Hematopoietic multipotent progenitor cell treated with erythropoietin and hydrocortisone succinate and interleukin-3 and kit ligand, for 17 days (in vitro differentiated cells): ENCODE measurements around the gene SGO1.
A peak's percentile ranks its signal among the peaks of the same experiment; 100 is the strongest.
"Not testable (repeated sequence)": the region's sequence is repeated elsewhere in the genome, so short reads cannot be mapped to it uniquely, and the experiment has no call there.

Source experiments
- DNase-seq: peaks from one replicate; pipeline ENCODE4 v3.0.0-alpha.2; 2015; ENCODE audit warnings: low spot score

Gene SGO1

GRCh38 chr3:20185679-20186599 lies at the start of gene SGO1:
SGO1 (minus strand) TSS chr3:20186206; CDS start chr3:20184027, 2,179 bp downstream.
- peak; percentile 99 for DNase-seq

- DNase-seq, result no peak
Measured at GRCh38 chr3:20235796-20236195, 49.8 kb upstream of the SGO1 start.

GRCh38 chr3:20232906-20233780 lies 47.1 kb upstream of the SGO1 start:
- no peak for DNase-seq

- no peak for DNase-seq
Measured at GRCh38 chr3:20230954-20231353, 44.9 kb upstream of the SGO1 start.

GRCh38 chr3:20225769-20226168 lies 39.8 kb upstream of the SGO1 start:
- DNase-seq, result no peak

GRCh38 chr3:20222274-20222673 lies 36.3 kb upstream of the SGO1 start:
- DNase-seq, result no peak

GRCh38 chr3:20218215-20218614 lies 32.2 kb upstream of the SGO1 start:
- DNase-seq, result no peak

GRCh38 chr3:20215636-20216035 lies 29.6 kb upstream of the SGO1 start:
- DNase-seq, result no peak

GRCh38 chr3:20213491-20213890 lies 27.5 kb upstream of the SGO1 start:
- not testable (repeated sequence) for DNase-seq

- not testable (repeated sequence) for DNase-seq
Measured at GRCh38 chr3:20207945-20208344, 21.9 kb upstream of the SGO1 start.

- DNase-seq, result not testable (repeated sequence)
Measured at GRCh38 chr3:20205898-20206297, 19.9 kb upstream of the SGO1 start.

- DNase-seq, result no peak
Measured at GRCh38 chr3:20201143-20201542, 15.1 kb upstream of the SGO1 start.

GRCh38 chr3:20197775-20198174 lies 11.8 kb upstream of the SGO1 start:
- no peak for DNase-seq

GRCh38 chr3:20194793-20195460 lies 8.9 kb upstream of the SGO1 start:
- no peak for DNase-seq

- no peak for DNase-seq
Measured at GRCh38 chr3:20190991-20191390, 5.0 kb upstream of the SGO1 start.

GRCh38 chr3:20186600-20187004 lies 596 bp upstream of the SGO1 start:
- DNase-seq, result no peak

- DNase-seq, result peak; percentile 7
Measured at GRCh38 chr3:20185331-20185678, 701 bp downstream of the SGO1 start.

GRCh38 chr3:20182206-20182605 lies 3.8 kb downstream of the SGO1 start:
- DNase-seq, result no peak

GRCh38 chr3:20181276-20181675 lies 4.7 kb downstream of the SGO1 start:
- DNase-seq, result no peak

GRCh38 chr3:20173844-20174410 lies 12.1 kb downstream of the SGO1 start:
- DNase-seq, result no peak

GRCh38 chr3:20161714-20162113 lies 24.3 kb downstream of the SGO1 start:
- no peak for DNase-seq

GRCh38 chr3:20160230-20160629 lies 25.8 kb downstream of the SGO1 start:
- DNase-seq, result no peak
